ENCODE results near the gene PWP2. TPM values are rescaled to one million over a fixed set of nuclear protein-coding genes. Genes with fewer than 3 reads are reported as not detected.

PWP2 gene
- polyA plus RNA-seq, 2 of the 4 experiments (the other 2 are of a cell fraction): 5.8 to 9.8 TPM

GRCh38 chr21:44088401-44088780 is 18.8 kb upstream of the PWP2 start:
- FAIRE-seq (no peak), ATAC-seq (no peak), DNase-seq (ENCODE audit: low read depth in 1 of 2, low spot score in 1 of 2) (no peak)
- Histone ChIP-seq H3K4me3 (no peak overlapping the region), H3K27ac (no peak overlapping the region), H3K4me1 (no peaks in the 10 kb centered on the region), H3K4me2 (no peak overlapping the region), H3K9me3 (no peaks in the 10 kb centered on the region)
- ChIA-PET CTCF (no interaction called here), POLR2A (no interaction called here)
- WGBS (ENCODE audit: missing lambda C conversion rate): 94% methylated on average over 18 of the region's 18 CpGs
- no peak for TF ChIP-seq ZC3H11A (IDR thresholded peaks at IDR 0.05)
- TF ChIP-seq CEBPB (IDR thresholded peaks at IDR 0.05): no peak
- TF ChIP-seq JUN (IDR thresholded peaks at IDR 0.05): no peak
- TF ChIP-seq KDM5A (IDR thresholded peaks at IDR 0.05): no peak
- no peak for TF ChIP-seq EHF (CRISPR knock-in tag; IDR thresholded peaks at IDR 0.05)
- TF ChIP-seq PBX3 (IDR thresholded peaks at IDR 0.05): no peak
- no peak for TF ChIP-seq BHLHE40 (IDR thresholded peaks at IDR 0.05; ENCODE audit: low read depth, low read length)
- no peak for TF ChIP-seq EP300 (IDR thresholded peaks at IDR 0.05)
- no peak for TF ChIP-seq RNF2 (IDR thresholded peaks at IDR 0.05; ENCODE audit: borderline replicate concordance, low read depth)
- TF ChIP-seq, protein P1, sequence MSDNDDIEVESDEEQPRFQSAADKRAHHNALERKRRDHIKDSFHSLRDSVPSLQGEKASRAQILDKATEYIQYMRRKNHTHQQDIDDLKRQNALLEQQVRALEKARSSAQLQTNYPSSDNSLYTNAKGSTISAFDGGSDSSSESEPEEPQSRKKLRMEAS (IDR thresholded peaks at IDR 0.05): no peak
- TF ChIP-seq KDM1A (IDR thresholded peaks at IDR 0.05; ENCODE audit: low read depth): no peak
- no peak for TF ChIP-seq NPAS2 (CRISPR knock-in tag; IDR thresholded peaks at IDR 0.05; ENCODE audit: borderline replicate concordance)
- no peak for TF ChIP-seq HES2 (IDR thresholded peaks at IDR 0.05)

GRCh38 chr21:44089001-44089911 is 17.9 kb upstream of the PWP2 start:
- Histone ChIP-seq H3K4me3 (no peak overlapping the region), H3K9me3 (no peaks in the 10 kb centered on the region), H3K27ac (no peak overlapping the region), H3K4me2 (no peak overlapping the region), H3K4me1 (no peaks in the 10 kb centered on the region)
- FAIRE-seq (no peak), DNase-seq (ENCODE audit: low read depth in 1 of 2, low spot score in 1 of 2) (no peak), ATAC-seq (no peak)
- ChIA-PET CTCF (no interaction called here), POLR2A (no interaction called here)
- 88% methylated on average over 27 of the region's 30 CpGs for WGBS (ENCODE audit: missing lambda C conversion rate)
- TF ChIP-seq, protein P2, sequence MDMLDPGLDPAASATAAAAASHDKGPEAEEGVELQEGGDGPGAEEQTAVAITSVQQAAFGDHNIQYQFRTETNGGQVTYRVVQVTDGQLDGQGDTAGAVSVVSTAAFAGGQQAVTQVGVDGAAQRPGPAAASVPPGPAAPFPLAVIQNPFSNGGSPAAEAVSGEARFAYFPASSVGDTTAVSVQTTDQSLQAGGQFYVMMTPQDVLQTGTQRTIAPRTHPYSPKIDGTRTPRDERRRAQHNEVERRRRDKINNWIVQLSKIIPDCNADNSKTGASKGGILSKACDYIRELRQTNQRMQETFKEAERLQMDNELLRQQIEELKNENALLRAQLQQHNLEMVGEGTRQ (IDR thresholded peaks at IDR 0.05): no peak
- TF ChIP-seq, protein P1 (IDR thresholded peaks at IDR 0.05): no peak
- no peak for TF ChIP-seq POLR2A (IDR thresholded peaks at IDR 0.05; ENCODE audit: low read length)
- TF ChIP-seq ZNF302 (CRISPR knock-in tag; IDR thresholded peaks at IDR 0.05): no peak

- POLR2A ChIA-PET: no interaction called here
- Histone ChIP-seq H3K9me3 (no peaks in the 10 kb centered on the region), H3K4me1 (no peaks in the 10 kb centered on the region), H3K27ac (no peak overlapping the region), H3K4me2 (no peak overlapping the region), H3K4me3 (no peak overlapping the region)
- WGBS (ENCODE audit: missing lambda C conversion rate): 95% methylated on average over 4 of the region's 8 CpGs
- ATAC-seq (peak in 1 of 2 experiments; percentile 30; a peak in 1 of 6 replicates), FAIRE-seq (no peak), DNase-seq (ENCODE audit: low read depth in 1 of 2, low spot score in 1 of 2) (no peak)
- CTCF ChIA-PET: no interaction called here
- TF ChIP-seq MAFK (IDR thresholded peaks at IDR 0.05; ENCODE audit: partially characterized antibody): no peak
- TF ChIP-seq HEYL (CRISPR knock-in tag; IDR thresholded peaks at IDR 0.05): no peak
- no peak for TF ChIP-seq ELK1 (IDR thresholded peaks at IDR 0.05; ENCODE audit: low read depth, low read length)
- TF ChIP-seq PBX3 (IDR thresholded peaks at IDR 0.05): no peak
- no peak for TF ChIP-seq TFCP2L1 (CRISPR knock-in tag; IDR thresholded peaks at IDR 0.05)
- no peak for TF ChIP-seq ZNF302 (CRISPR knock-in tag; IDR thresholded peaks at IDR 0.05)
- TF ChIP-seq ESRRA (IDR thresholded peaks at IDR 0.05; ENCODE audit: borderline replicate concordance, low read length): no peak
- no peak for TF ChIP-seq ATOH8 (CRISPR knock-in tag; IDR thresholded peaks at IDR 0.05; ENCODE audit: low read depth)
- TF ChIP-seq TP53 (CRISPR knock-in tag; IDR thresholded peaks at IDR 0.05): no peak
- no peak for TF ChIP-seq KDM5A (IDR thresholded peaks at IDR 0.05)
- TF ChIP-seq NFE2L2 (conservative IDR thresholded peaks at IDR 0.05; ENCODE audit: low read length): no peak
- TF ChIP-seq FOXS1 (CRISPR knock-in tag; IDR thresholded peaks at IDR 0.05): no peak
- no peak for TF ChIP-seq POLR2A (IDR thresholded peaks at IDR 0.05; ENCODE audit: low read length)
Measured at GRCh38 chr21:44090325-44090724, 16.9 kb upstream of the PWP2 start.

Measured in A549 (cell line).